Measurements from ENCODE around the gene FGF3. TPM values are rescaled to one million over a fixed set of nuclear protein-coding genes. Genes with fewer than 3 reads are reported as not detected.

The FGF3 gene
- total and polyA plus RNA-seq, 4 donors = not detected

- no peak for ATAC-seq (ENCODE audit: insufficient read depth, low FRiP score)
- Histone ChIP-seq H3K36me3 (ENCODE audit: control insufficient read depth in 4 of 4, insufficient read depth in 4 of 4, low read length in 4 of 4) (no peaks in the 10 kb centered on the region), H3K4me1 (ENCODE audit: control insufficient read depth in 5 of 5, insufficient read depth in 5 of 5, low read length in 5 of 5) (no peaks in the 10 kb centered on the region), H3K27ac (ENCODE audit: low read depth in 1 of 2, low read length in 1 of 2) (no peak overlapping the region), H3K27me3 (ENCODE audit: control insufficient read depth in 3 of 3, insufficient read depth in 3 of 3, low read length in 2 of 3) (peaks cover 3 to 10% (median 10%) of the 10 kb centered on the region in 3 donors), H3K9ac (ENCODE audit: insufficient read depth in 1 of 2, low read length in 2 of 2) (no peak overlapping the region), H3K4me3 (no peak overlapping the region), H3K9me3 (ENCODE audit: control insufficient read depth in 4 of 4, insufficient read depth in 3 of 4, low read length in 3 of 4) (peaks cover 0 to 10% (median 0%) of the 10 kb centered on the region in 4 donors)
- DNase-seq = no peak
- TF ChIP-seq, protein P1, sequence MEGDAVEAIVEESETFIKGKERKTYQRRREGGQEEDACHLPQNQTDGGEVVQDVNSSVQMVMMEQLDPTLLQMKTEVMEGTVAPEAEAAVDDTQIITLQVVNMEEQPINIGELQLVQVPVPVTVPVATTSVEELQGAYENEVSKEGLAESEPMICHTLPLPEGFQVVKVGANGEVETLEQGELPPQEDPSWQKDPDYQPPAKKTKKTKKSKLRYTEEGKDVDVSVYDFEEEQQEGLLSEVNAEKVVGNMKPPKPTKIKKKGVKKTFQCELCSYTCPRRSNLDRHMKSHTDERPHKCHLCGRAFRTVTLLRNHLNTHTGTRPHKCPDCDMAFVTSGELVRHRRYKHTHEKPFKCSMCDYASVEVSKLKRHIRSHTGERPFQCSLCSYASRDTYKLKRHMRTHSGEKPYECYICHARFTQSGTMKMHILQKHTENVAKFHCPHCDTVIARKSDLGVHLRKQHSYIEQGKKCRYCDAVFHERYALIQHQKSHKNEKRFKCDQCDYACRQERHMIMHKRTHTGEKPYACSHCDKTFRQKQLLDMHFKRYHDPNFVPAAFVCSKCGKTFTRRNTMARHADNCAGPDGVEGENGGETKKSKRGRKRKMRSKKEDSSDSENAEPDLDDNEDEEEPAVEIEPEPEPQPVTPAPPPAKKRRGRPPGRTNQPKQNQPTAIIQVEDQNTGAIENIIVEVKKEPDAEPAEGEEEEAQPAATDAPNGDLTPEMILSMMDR (IDR thresholded peaks at IDR 0.05; ENCODE audit: control extremely low read depth, extremely low read depth) = no peak
- WGBS, 2 donors = 57 to 73% methylated on average over 20 of the region's 20 CpGs
These were observed 21.4 kb upstream of the FGF3 start for GRCh38 chr11:69840371-69841169.

DNA sequence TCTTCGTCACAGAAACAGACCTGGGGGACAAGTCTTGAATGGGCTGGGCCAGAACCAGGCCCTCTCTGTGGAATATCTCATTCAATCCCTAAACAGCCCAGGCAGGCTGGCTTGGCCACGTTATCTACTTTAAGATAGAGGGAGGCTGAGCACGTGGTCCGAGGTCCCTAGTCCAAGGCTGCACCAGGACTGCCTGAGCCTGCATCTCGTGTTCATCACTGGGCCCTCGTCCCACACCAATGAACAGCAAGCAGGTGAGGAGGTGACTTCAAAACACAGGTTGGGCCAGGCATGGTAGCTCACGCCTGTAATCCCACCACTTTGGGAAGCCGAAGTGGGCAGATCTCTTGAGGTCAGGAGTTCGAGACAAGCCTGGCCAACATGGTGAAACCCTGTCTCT is 20.3 kb upstream of the FGF3 start:
- Histone ChIP-seq H3K27ac (ENCODE audit: low read depth in 1 of 2, low read length in 1 of 2) (no peak overlapping the region), H3K36me3 (ENCODE audit: control insufficient read depth in 4 of 4, insufficient read depth in 4 of 4, low read length in 4 of 4) (no peaks in the 10 kb centered on the region), H3K27me3 (ENCODE audit: control insufficient read depth in 3 of 3, insufficient read depth in 3 of 3, low read length in 2 of 3) (peaks cover 3 to 12% (median 8%) of the 10 kb centered on the region in 3 donors), H3K4me3 (no peak overlapping the region), H3K4me1 (ENCODE audit: control insufficient read depth in 5 of 5, insufficient read depth in 5 of 5, low read length in 5 of 5) (no peaks in the 10 kb centered on the region), H3K9me3 (ENCODE audit: control insufficient read depth in 4 of 4, insufficient read depth in 3 of 4, low read length in 3 of 4) (peaks cover 0 to 10% (median 0%) of the 10 kb centered on the region in 4 donors), H3K9ac (ENCODE audit: insufficient read depth in 1 of 2, low read length in 2 of 2) (no peak overlapping the region)
- 85 to 88% methylated on average over 9 of the region's 9 CpGs for WGBS, 2 donors
- ATAC-seq (ENCODE audit: insufficient read depth, low FRiP score) = no peak
- DNase-seq = no peak
- TF ChIP-seq, protein P1 (IDR thresholded peaks at IDR 0.05; ENCODE audit: control extremely low read depth, extremely low read depth) = no peak

- H3K36me3 ChIP-seq (ENCODE audit: control insufficient read depth in 4 of 4, insufficient read depth in 4 of 4, low read length in 4 of 4) = no peaks in the 10 kb centered on the region
- H3K9me3 ChIP-seq (ENCODE audit: control insufficient read depth in 4 of 4, insufficient read depth in 3 of 4, low read length in 3 of 4) = peaks cover 0 to 13% (median 0%) of the 10 kb centered on the region in 4 donors
- WGBS, 2 donors = 82 to 85% methylated on average over 5 of the region's 5 CpGs
- TF ChIP-seq, protein P1 (IDR thresholded peaks at IDR 0.05; ENCODE audit: control extremely low read depth, extremely low read depth) = no peak
- H3K27ac ChIP-seq (ENCODE audit: low read depth in 1 of 2, low read length in 1 of 2) = no peak overlapping the region
- no peaks in the 10 kb centered on the region for H3K4me1 ChIP-seq (ENCODE audit: control insufficient read depth in 5 of 5, insufficient read depth in 5 of 5, low read length in 5 of 5)
- H3K27me3 ChIP-seq (ENCODE audit: control insufficient read depth in 3 of 3, insufficient read depth in 3 of 3, low read length in 2 of 3) = peaks cover 3 to 17% (median 12%) of the 10 kb centered on the region in 3 donors
- no peak for DNase-seq
- H3K9ac ChIP-seq (ENCODE audit: insufficient read depth in 1 of 2, low read length in 2 of 2) = no peak overlapping the region
- no peak for ATAC-seq (ENCODE audit: insufficient read depth, low FRiP score)
- no peak overlapping the region for H3K4me3 ChIP-seq
These were observed 18.6 kb upstream of the FGF3 start for GRCh38 chr11:69837791-69838190.
